ENCODE data around the gene TSPAN18. TPM values are rescaled to one million over a fixed set of nuclear protein-coding genes. Genes with fewer than 3 reads are reported as not detected.

The TSPAN18 gene
- total RNA-seq, 4 donors from 2014 or later, result 2.2 to 18.1 (median 3.4) TPM

- ATAC-seq (ENCODE audit: low FRiP score), result no peak
- no peak for DNase-seq (ENCODE audit: low spot score)
- no peak for TF ChIP-seq CTCF (IDR thresholded peaks at IDR 0.05)
Observed at GRCh38 chr11:44979543-44980399, 253.0 kb downstream of the TSPAN18 start.

GRCh38 chr11:44980533-44981427 is 254.0 kb downstream of the TSPAN18 start:
- DNase-seq (ENCODE audit: low spot score) (no peak), ATAC-seq (ENCODE audit: low FRiP score) (no peak)
- no peak for TF ChIP-seq CTCF (IDR thresholded peaks at IDR 0.05)

Other genes with a start within 250 kb of the TSPAN18 start
- 10 to 100 TPM in 3 of 4 donors, 1 to 10 TPM in 1; 8.9 to 30.6 (median 20.3) TPM for gene CD82, start 161.3 kb upstream of the TSPAN18 start, total RNA-seq
- gene TP53I11, start 223.9 kb downstream of the TSPAN18 start, total RNA-seq, result 100 to 1,000 TPM in 2 of 4 donors, 10 to 100 TPM in 2; 64.4 to 175 (median 99.1) TPM

Data from omental fat pad (tissue), 4 donors.